Measurements from ENCODE around the gene HOXD10.

DNA sequence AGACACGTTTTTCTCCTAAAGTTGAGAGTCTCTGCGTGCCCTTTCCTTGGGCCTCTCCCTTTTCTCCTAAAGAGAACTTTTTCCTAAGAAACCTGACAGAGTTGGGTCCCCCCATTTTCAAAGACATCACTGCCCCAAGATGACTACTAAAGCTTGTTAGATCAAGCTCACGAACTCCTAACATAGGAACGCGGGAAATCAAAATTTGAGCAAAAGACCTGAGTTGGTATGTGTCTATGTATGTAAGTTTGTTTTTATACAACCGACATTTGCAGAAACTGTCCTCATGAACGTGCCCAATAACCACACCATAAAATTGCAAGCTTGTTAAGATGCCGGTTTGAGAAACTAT is 22.7 kb upstream of the HOXD10 start:
- no peak for TF ChIP-seq EZH2 (IDR thresholded peaks at IDR 0.05)
- TF ChIP-seq POLR2AphosphoS5 (IDR thresholded peaks at IDR 0.05; ENCODE audit: borderline replicate concordance, low read depth, low read length) = no peak

All from SK-N-MC (cell line).